AG20443 (cell line): ENCODE results near the gene KRT2.

ENCODE experiments used
- DNase-seq: peaks from one replicate; pipeline ENCODE4 v3.0.0; 2012; ENCODE audit warnings: low spot score, mixed read lengths

The KRT2 gene

DNA sequence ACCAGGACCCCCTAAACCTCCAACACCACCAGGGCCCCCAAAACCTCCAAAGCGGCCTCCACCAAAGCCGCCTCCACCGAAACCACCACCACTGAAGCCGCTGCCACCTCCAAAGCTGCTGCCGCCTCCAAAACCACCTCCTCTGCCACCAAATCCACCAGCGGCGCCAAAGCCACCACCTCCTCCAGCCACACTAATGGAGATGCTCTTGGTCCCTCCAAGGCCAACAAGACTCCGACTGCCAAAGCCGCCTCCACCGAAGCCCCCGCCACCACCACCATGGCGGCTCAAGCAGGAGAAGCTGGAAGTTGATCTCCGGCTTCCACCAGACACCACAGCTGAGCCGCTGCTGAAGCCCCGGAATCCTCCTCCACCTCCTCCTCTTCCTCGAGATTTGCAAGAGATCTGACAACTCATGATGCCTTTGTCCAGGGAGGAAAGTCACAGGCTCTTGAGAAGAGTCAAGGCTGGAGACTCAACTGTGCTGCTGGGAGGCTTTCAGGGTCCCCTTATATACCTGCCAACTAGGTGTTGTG lies at the start of gene KRT2:
Gene KRT2 (minus strand): TSS at position 486 of the 536 bp plus-strand sequence. CDS start 69 bp downstream, at position 417.
- no peak for DNase-seq

DNA sequence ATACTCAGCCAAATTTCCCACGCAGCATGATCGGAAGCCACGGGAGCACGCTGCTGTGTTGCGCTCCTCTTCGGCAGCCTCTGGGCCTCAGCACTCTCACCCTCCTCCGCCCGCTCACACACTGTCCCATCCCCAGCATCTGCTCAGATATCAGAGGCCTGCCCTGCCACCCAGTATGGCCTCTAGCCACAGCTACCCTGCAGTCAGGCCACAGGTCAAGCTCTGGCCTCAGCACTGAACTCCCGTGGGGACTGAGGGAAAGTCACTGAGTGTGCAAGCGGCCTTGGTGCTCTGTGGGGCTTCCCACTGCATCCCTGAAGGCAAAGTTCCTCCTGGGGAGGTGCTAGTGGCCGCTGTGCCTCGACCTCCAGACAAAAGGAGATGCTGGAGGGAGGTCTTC lies 49.3 kb upstream of the KRT2 start:
- no peak for DNase-seq

DNA sequence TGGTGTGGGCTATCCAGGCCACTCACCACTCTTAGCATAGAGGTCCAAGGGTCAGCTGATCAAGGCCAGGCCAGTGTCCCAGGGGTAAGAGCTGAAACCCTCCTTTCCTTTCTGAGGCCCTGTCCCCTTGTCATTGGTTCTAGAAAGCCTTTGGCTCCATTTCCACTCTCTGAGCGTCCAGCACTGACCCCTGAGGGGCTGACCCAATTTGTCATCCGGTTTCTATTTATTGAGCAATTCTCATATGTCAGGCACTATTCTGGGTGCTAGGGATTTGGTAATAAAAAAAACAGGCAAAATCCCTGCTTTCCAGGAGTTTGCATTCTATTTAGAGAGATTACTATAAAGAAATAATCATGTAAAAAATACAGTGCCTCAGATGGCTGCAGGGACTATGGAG lies 47.9 kb upstream of the KRT2 start:
- DNase-seq: no peak

DNA sequence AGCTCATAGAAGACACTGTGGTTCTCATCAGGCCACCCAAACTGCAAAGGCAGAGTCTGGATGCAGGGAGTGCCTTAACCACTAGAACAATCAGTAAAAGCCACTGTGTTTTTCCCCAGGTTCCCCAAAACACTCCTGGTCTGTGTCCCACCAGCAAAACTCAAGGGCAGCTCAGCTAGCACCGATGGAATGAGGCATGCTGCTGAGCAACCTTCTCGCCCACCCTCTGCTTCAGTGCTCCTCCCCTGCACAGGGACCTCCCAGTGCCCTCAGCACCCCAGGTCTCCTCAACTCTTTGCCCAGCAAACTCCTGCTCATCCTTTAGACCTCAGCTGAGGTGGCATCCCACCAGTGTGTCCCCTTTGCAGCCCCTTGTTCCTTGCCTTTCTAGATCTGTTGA lies 47.4 kb upstream of the KRT2 start:
- DNase-seq: no peak

DNA sequence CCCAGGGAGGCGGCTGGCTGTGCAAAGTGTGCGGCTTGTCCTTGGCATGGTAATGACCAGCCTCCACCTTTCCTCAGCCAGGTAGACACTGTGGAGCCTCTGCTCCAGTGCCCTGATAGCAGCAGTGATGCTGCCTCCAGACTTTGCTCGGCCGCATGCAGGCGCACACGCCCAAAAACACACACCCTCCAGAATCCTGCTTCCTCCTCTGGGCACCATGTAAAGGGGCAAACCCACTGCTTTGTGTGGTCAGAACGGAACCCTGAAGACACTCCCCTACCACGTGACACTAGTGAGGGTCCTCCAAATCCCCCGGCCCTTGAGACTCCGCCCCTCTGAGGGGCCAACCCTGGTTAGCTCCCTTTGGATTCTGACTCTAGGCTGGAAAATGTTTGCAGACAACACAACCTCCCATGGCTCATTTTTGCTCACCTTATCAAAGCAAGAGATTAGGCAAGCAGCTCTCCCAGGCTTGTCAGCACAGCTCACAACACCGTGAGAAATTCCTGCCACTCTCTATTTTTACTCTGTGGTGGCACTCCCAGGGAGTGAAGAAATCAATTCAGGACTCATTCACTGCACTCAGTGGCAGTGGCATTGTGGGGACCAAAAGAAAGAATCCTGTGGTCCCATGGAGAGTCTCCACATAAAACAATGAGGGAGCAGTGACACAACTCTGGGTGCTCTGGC lies 46.8 kb upstream of the KRT2 start:
- no peak for DNase-seq

DNA sequence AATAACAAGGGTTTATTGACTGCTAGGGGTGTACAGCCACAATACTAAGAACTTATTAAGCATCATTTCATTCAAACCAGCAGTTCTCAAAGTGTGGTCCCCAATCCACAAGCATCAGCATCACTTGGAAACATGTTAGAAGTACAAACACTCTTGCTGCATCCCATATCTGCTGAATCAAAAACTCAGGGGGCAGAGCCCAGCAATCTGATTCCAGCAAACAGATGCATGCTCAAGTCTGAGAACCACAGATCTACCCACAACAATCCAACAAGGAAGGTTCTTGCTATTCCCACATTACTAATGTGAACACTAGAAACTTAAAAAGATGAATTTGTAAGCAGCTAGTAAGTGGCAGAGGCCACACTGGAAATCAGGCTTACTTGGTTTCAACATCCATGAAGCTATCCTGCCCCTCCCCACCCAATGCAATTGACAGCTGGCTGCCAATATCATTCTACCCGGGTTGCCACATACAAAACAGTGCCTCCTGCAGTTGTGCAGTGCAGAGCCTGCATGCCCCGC lies 45.1 kb upstream of the KRT2 start:
- no peak for DNase-seq

DNA sequence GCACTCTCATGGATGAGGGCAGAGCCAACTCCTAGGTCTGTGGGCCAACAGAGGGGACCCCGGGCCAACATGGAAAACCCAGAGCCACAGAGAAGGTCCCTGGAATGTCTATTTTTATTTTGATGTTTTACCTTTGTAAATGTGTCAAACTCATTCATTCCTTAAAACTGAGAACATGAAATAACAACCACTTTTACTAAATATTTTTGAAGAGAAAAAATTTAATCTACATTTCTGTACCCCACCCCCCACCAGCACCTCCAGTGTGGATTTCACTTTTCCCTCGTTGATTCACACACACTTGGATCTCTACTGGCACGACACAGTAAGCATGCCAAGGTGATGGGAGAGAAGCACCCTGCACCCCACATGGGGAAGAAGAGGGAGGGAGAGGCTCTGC lies 44.6 kb upstream of the KRT2 start:
- no peak for DNase-seq

DNA sequence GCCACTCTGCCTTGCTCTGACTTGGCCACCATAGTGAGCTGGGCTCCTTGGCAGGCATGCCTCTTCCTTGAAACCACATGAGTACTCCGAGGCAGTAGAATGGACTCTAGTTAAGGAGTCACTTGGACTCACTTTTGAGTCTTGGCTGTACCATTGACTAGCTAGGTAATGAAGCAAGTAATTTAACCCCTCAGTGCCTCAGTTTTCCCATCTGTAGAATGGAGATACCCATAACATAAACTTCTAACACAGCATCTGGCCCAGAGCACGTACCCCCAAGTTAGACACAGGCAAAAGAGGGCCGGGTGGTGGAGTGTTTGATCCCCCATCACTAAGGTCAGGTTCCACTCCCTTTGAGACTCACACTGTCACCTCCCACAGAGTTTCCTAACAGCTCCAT lies 43.0 kb upstream of the KRT2 start:
- no peak for DNase-seq

DNA sequence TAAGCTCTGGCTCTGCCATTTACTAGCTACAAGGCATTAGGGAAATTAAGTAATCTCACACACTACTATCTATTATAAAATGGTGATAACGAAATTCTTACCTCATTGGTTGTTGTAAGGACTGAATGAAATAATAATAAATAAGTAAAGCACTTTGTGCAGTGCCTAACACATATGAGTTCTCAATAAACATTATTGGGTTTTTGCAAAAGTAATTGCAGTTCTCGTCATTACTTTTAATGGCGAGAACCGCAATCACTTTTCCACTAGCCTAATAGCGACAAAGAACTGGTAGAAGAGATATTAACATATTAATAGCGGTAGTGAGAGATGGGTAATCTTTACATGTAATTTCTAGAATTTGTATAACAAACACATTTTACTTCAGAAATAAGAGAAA lies 42.1 kb upstream of the KRT2 start:
- DNase-seq: no peak

DNA sequence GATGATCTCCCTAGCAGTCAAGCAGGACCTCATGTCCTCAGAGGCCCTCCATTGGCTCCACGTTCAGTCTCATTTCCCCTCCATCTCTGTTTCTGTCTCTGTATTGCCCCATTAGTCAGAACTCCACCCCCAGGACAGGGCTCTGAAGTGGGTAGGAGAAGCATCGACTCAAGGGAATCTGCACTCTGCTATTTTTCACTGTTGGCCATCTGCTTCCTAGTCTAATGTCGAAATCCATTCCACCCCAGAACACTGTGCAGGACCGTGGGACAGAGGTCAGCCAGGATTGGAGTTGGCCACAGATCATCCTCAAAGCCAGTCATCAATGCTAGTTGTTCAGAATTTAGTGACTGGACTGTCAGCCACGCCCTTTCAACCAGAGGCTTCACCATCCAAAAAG lies 41.2 kb upstream of the KRT2 start:
- DNase-seq: no peak

DNA sequence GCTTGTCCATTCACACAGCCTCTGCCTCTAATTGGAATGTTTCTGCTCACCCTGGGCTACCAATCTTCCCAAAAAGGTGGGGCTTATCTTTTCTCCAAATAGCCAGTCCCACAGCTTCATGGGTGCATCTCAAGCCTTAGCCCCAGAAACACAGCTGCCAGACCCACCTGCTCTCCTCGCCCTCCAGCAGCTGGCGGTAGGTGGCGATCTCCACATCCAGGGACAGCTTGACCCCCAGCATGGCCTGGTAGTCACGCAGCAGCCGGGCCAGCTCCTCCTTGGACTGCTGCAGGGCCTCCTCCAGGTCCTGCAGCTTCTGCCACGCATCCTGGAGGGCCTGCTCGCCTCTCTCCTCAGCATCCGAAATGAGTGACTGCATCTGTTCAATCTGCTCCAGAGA lies 40.2 kb upstream of the KRT2 start:
- no peak for DNase-seq

DNA sequence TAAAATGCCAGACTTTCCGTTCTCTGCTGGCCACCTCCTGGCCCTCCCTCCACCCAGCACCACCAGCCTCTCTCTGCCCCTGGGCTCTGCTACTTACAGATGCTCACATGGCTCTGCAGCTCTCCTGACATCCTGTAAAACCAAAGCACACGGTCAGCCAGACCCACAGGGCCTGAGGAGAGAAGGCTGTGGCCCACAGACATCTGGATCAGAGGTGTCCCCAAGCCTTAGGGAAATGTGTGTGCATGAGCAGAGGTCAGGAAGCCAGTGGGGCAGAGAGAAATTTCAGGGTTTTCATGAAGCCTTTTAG lies 39.8 kb upstream of the KRT2 start:
- no peak for DNase-seq

DNA sequence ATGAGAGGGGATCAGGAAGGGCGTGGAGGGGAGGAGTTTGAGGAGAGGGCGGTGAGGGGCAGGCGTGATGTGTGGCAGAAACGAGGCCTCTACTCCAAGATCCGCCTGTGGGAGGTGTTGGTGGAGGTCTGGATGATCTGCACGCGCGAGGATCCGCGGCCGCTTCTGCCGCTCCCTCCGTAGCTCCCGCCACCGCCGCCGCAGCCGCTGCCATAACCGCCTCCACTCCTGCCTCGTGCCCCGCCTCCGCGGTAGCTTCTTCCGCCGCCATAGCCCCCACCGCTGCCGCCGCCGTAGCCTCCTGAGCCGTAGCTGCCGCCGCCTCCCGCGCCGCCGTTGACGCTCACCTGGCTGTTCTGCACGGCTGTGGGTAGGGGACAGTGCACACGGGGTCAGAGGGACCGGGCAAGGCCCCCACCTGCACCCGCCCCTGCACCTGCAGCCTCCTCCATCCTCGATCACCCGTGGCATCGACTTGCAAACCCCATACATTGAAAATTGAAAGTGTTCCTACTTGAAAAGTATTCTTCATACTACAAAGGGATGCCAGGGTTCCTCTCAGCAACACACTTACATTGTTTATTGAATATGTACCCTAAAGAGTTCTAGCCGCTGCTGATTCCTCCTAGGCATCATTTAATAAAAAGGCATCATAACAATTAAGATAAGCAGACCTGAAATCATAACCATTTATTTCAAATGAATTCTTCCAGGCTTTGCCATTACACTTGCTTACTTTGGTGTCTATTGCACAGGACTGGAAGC lies 39.2 kb upstream of the KRT2 start:
- DNase-seq: peak; percentile 32

DNA sequence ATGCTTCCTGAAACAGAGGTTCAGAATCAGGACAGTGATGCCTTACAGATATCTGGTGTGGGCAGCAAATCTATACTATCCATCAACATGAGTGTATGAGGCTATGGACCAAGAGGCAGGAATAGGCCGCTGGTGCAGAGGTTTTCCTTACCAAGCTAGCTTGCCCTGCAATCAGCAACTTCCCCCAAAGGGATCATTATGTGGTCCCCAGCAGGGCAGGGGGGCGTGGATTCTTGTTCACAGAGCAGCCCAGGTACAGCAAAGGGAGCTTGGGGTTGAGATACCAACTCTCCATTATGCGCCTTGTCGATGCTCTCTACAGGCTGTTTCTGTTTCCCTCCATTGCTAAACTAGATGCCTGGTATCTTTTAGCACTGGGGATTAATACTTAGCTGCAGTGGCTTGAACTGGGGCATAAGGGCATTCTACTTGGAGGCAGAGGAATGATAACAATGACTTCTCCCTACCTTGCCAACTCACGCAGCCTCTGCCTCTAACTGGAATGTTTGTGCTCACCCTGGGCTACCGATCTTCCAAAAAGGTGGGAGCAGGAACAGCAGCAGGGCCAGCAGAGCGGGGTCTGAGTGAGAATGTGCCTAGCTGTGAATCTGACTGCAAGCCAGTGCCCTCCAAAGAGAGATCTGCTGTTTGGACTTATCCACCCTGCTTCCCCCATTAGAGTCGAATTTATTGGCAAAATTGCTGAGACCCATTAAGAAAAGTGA lies 38.5 kb upstream of the KRT2 start:
- DNase-seq: no peak

DNA sequence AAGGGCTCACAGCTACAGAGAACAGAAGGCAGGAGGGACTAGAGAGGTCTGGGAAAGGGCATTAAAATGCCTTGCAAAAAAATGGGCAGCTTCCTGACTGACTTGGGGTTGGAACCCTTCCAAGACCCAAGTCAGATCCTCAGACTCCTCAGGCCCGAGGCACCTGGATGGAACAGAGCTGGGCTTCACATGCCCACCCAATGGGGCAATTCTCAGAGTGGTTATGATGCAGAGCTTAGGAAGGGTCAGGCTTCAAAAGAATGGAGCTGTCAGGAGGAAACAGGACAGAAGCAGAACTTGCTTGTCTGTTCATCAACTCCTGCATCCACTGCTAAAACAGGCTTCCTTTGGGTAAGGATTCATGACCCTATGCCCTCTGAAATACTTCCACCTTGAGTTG lies 37.9 kb upstream of the KRT2 start:
- DNase-seq: no peak

DNA sequence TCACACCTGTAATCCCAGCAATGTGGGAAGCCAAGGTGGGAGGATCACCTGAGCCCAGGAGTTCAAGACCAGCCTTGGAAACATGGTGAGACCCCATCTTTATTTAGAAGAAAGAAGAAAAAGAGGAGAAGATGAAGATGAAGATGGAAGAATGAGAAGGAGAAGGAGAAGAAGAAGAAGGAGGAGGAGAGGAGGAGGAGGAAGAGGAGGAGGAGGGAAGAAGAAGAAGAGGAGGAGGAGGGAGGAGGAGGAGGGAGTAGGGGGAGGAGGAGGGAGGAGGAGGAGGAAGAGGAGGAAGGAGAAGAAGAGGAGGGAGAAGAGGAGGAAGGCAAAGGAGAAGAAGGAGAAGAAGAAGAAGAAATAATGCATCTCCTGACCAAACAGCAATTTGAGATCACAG lies 37.2 kb upstream of the KRT2 start:
- DNase-seq: no peak

DNA sequence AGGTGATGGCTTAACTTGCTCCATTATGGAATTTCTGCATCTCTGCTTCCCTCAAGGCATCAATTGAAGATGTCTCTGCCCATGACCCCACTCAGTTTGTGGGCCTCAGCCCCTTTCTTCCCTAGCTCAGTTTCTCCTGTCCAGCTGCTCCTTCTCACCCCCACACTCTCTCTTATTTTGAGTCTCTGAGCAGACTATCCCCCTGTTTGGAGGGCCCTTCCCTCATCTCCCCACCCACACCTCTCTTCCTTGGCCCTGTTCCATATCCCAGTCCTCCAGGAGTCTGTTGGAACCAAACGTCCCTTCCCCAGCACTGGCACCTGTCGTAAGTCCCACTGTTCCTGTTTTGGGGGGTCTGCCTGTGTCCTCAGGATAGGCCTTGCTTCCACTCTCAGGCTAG lies 36.5 kb upstream of the KRT2 start:
- no peak for DNase-seq

DNA sequence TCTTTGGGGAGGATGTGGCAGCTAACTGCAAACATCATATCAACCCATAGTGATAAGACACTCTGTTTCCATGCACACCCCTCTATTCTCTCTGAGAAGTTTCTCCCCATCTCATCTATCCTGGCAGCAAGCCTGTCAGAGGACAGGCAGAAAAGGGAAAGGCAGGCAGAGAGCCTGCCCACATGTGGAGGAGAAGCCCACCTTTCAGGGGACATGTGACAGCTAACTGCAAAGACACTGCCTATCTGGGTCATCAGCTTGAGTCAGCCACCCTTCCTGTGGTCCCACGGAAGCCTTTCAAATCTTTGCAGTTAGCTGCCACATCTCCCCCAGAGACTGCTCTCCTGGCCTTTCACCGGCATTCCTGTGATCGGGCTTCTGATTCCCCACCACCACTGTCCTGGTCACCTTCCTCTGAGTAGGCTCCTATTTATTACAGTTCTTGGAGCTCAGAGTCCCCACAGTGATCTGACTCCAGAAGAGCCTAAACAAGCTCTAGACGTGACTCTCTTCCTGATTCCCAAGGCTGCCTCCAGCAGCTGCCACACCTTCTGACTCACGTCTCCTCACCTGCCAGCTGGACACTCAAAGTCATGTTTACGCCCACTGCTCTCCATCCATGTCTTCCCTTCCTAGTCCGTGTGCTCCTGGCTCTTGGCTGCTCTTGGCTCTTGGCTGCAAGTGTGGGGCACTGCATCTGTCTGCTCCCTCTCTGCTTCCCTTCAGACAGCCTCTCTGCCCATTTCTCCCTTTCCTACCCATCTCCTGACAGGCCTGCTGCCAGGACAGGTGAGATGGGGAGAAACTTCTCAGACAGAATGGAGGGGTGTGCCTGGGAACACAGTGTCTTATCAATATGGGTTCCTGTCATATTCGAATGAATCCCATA lies 35.7 kb upstream of the KRT2 start:
- DNase-seq: no peak

DNA sequence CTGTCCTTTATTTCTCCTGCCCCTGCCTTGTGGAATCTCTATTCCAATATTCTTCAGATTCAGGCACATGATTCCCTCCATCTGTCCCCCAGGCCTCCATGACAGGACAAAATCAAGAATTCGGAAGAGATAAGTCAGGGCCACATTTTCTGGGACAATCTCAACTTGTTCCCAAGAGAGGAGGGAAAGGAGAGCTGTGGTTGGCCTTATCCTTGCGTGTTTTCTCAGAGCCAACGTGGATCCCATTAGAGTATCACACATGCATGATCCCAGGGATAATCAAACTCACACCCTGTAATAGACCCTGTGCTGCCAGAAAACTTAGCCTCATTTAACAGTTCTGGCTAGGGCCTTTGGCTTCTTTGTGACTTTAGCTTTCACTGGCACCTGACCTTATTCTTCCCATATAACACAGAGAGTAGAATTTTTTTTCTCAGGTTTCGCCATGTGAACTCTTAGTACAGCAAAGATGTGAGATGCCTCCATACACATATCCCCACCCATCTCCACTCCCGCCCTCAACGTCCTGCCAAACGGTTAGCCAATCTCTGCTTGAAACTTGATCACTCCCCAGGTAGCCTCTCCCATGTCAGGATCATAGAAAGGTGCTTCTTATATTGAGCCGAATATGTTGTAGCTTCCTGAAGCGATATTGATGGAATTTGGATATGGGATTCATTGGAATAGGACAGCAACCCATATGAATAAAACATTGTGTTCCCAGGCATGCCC lies 34.9 kb upstream of the KRT2 start:
- no peak for DNase-seq

DNA sequence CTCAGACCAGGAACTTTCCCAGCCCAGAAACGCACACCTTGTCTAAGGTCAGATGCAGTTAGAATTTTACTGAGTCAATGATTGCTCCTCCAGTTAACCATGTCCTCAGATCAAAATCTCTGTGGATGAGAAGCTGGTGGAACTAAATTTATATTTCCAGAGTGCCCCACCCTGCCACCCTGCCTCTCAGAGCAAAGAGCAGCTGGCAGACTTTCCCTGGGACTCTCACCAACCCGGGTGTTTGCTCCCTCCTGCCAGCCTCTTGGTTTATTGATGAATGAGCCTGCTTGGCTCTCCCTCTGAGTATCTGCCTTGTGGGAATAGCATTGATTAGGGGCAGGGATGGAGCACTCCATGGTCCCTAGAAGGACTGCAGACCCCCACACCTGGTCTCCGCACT lies 34.1 kb upstream of the KRT2 start:
- DNase-seq: no peak

DNA sequence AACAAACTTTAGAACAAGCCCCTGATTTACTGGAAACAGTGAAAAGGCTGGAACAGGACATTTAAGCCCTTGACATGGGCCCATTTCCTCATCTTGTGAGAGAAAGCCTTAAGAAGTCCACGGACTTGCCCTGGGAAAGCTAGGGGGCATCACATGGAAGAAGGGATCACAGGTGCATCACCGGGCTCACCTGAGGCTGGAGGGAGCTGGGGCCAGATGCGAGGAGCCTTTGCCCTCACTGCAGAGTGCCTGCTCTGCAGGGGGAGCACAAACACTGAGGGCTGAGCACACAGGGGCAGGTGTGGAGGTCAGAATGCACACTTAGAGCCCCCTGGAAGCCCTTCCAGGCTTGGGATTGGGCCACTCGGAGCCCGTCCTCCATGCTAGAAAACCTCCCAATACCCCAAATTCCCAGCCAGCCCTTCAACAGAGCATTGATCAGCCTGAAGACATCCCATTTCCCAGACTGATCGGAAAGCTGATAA lies 33.4 kb upstream of the KRT2 start:
- no peak for DNase-seq
